ENCODE results near the gene TTLL12. TPM values are rescaled to one million over a fixed set of nuclear protein-coding genes. Genes with fewer than 3 reads are reported as not detected.

Gene TTLL12
- polyA plus RNA-seq, 1 donor (not counting 4 experiments of a cell fraction or from before 2014, with no cell fraction given) = 22.1 TPM

GRCh38 chr22:43171019-43171491 lies 15.9 kb downstream of the TTLL12 start:
- Histone ChIP-seq H3K27me3 (ENCODE audit: control insufficient read depth, extremely low read depth, insufficient read depth, low read length) (no peaks in the 10 kb centered on the region), H3K4me2 (ENCODE audit: control insufficient read depth, extremely low read depth, insufficient read depth, low read depth, low read length) (no peak overlapping the region), H3K4me1 (ENCODE audit: control insufficient read depth, extremely low read depth, insufficient read depth, low read length) (peaks cover 19% of the 10 kb centered on the region), H3K79me2 (ENCODE audit: control insufficient read depth, insufficient read depth, low read length) (no peaks in the 10 kb centered on the region), H3K36me3 (ENCODE audit: control insufficient read depth in 2 of 2, extremely low read depth in 1 of 2, insufficient read depth in 2 of 2, low read length in 2 of 2) (peaks cover 24 to 45% of the 10 kb centered on the region in 2 experiments), H3K9me1 (ENCODE audit: control insufficient read depth, extremely low read depth, insufficient read depth, low read length) (no peaks in the 10 kb centered on the region), H3K27ac (ENCODE audit: control insufficient read depth, insufficient read depth, low read length) (no peak overlapping the region), H4K20me1 (ENCODE audit: control insufficient read depth, extremely low read depth, insufficient read depth, low read length) (no peaks in the 10 kb centered on the region), H2AFZ (ENCODE audit: control insufficient read depth, low read length) (no peak overlapping the region), H3K4me3 (ENCODE audit: control insufficient read depth in 2 of 3, extremely low read depth in 1 of 3, insufficient read depth in 2 of 3, low read depth in 1 of 3, low read length in 3 of 3) (no peak overlapping the region), H3K9me3 (ENCODE audit: control insufficient read depth, low read depth, low read length) (no peaks in the 10 kb centered on the region), H3K9ac (ENCODE audit: control insufficient read depth, extremely low read depth, insufficient read depth, low read length) (no peak overlapping the region)
- FAIRE-seq = no peak
- dilution Hi-C loops (cut with MboI; ENCODE audit: extremely low pct_ligation_motif_present, low sequenced_read_pairs) = no loop called here
- TF ChIP-seq CTCF (optimal IDR thresholded peaks at IDR 0.05 in 1 of 3, IDR thresholded peaks at IDR 0.05 in 1 of 3, conservative IDR thresholded peaks at IDR 0.05 in 1 of 3; ENCODE audit: extremely low read depth in 1 of 3, insufficient read depth in 2 of 3, low read length in 3 of 3) (no peak), EZH2 (IDR thresholded peaks at IDR 0.05; ENCODE audit: low read length) (no peak)
- DNase-seq (ENCODE audit: low read depth, low spot score) = no peak

- no peak for FAIRE-seq
- no peaks in the 10 kb centered on the region for H3K27me3 ChIP-seq (ENCODE audit: control insufficient read depth, extremely low read depth, insufficient read depth, low read length)
Measured at GRCh38 chr22:43170131-43170480, 16.8 kb downstream of the TTLL12 start.

More at GRCh38 chr22:43170131-43170480, 16.8 kb downstream of the TTLL12 start:
- Histone ChIP-seq H3K9me3 (ENCODE audit: control insufficient read depth, low read depth, low read length) (no peaks in the 10 kb centered on the region), H3K4me1 (ENCODE audit: control insufficient read depth, extremely low read depth, insufficient read depth, low read length) (peaks cover 15% of the 10 kb centered on the region), H3K4me2 (ENCODE audit: control insufficient read depth, extremely low read depth, insufficient read depth, low read depth, low read length) (no peak overlapping the region), H2AFZ (ENCODE audit: control insufficient read depth, low read length) (no peak overlapping the region), H3K36me3 (ENCODE audit: control insufficient read depth in 2 of 2, extremely low read depth in 1 of 2, insufficient read depth in 2 of 2, low read length in 2 of 2) (peaks cover 24 to 45% of the 10 kb centered on the region in 2 experiments), H3K9me1 (ENCODE audit: control insufficient read depth, extremely low read depth, insufficient read depth, low read length) (no peaks in the 10 kb centered on the region), H3K27ac (ENCODE audit: control insufficient read depth, insufficient read depth, low read length) (no peak overlapping the region), H4K20me1 (ENCODE audit: control insufficient read depth, extremely low read depth, insufficient read depth, low read length) (no peaks in the 10 kb centered on the region), H3K4me3 (ENCODE audit: control insufficient read depth in 2 of 3, extremely low read depth in 1 of 3, insufficient read depth in 2 of 3, low read depth in 1 of 3, low read length in 3 of 3) (no peak overlapping the region), H3K9ac (ENCODE audit: control insufficient read depth, extremely low read depth, insufficient read depth, low read length) (no peak overlapping the region), H3K79me2 (ENCODE audit: control insufficient read depth, insufficient read depth, low read length) (no peaks in the 10 kb centered on the region)
- DNase-seq (ENCODE audit: low read depth, low spot score) = no peak
- dilution Hi-C loops (cut with MboI; ENCODE audit: extremely low pct_ligation_motif_present, low sequenced_read_pairs) = no loop called here
- TF ChIP-seq EZH2 (IDR thresholded peaks at IDR 0.05; ENCODE audit: low read length) (no peak), CTCF (optimal IDR thresholded peaks at IDR 0.05 in 1 of 3, IDR thresholded peaks at IDR 0.05 in 1 of 3, conservative IDR thresholded peaks at IDR 0.05 in 1 of 3; ENCODE audit: extremely low read depth in 1 of 3, insufficient read depth in 2 of 3, low read length in 3 of 3) (no peak)

Measured in keratinocyte (primary cell).